HepG2 (cell line): ENCODE data around the gene TRIM31. TPM values are rescaled to one million over a fixed set of nuclear protein-coding genes. Genes with fewer than 3 reads are reported as not detected.

Experiments
- BCL3 ChIP-seq: sonication (generic); formaldehyde crosslinking; IDR thresholded peaks from 2 replicates; pipeline ENCODE4 v1.5.1; 2020; ENCODE audit warnings: mild to moderate bottlenecking, missing genetic modification reagents, moderate library complexity
- BCL6 ChIP-seq: IDR thresholded peaks from 2 replicates; pipeline ENCODE4 v1.6.1; 2016; ENCODE audit warnings: missing genetic modification reagents, missing compliant biosample characterization
- CAMTA2 ChIP-seq: sonication (generic); formaldehyde crosslinking; IDR thresholded peaks from 2 replicates; pipeline ENCODE4 v1.4.0; 2020; ENCODE audit warnings: mild to moderate bottlenecking, missing genetic modification reagents, borderline replicate concordance
- GPN1 ChIP-seq: sonication (generic); formaldehyde crosslinking; IDR thresholded peaks from 2 replicates; pipeline ENCODE4 v1.5.1; 2020; ENCODE audit warnings: missing genetic modification reagents, borderline replicate concordance
- HOXA3 ChIP-seq: sonication (generic); formaldehyde crosslinking; IDR thresholded peaks from 2 replicates; pipeline ENCODE4 v1.5.0; 2020; ENCODE audit warnings: missing genetic modification reagents
- LCORL ChIP-seq, 2 experiments: fragments of 450-650 bp in 1 of 2; sonication (generic) in 1 of 2; formaldehyde crosslinking in 1 of 2; IDR thresholded peaks; 2 replicates each; pipeline versions ENCODE4 v1.5.0 to v1.6.1; 2017 to 2020; ENCODE audit warnings: antibody characterized with exemption in 1 of 2, missing genetic modification reagents in 1 of 2
- NFE2L2 ChIP-seq: fragments of 150-350 bp; IDR thresholded peaks from 2 replicates; pipeline ENCODE4 v1.6.1; 2014; ENCODE audit warnings: low read length
- SIX1 ChIP-seq: sonication (generic); formaldehyde crosslinking; IDR thresholded peaks from 2 replicates; pipeline ENCODE4 v1.4.0; 2020; ENCODE audit warnings: missing genetic modification reagents, borderline replicate concordance
- SRSF1 ChIP-seq: fragments of 200-400 bp; formaldehyde crosslinking; optimal IDR thresholded peaks from 2 replicates; pipeline ENCODE3; 2017; ENCODE audit warnings: mild to moderate bottlenecking, low read depth, low read length, moderate library complexity
- STAT6 ChIP-seq: sonication (generic); formaldehyde crosslinking; IDR thresholded peaks from 2 replicates; pipeline ENCODE4 v1.4.0; 2020; ENCODE audit warnings: missing genetic modification reagents, mild to moderate bottlenecking, borderline replicate concordance
- ZMYM4 ChIP-seq: sonication (generic); formaldehyde crosslinking; IDR thresholded peaks from 2 replicates; pipeline ENCODE4 v1.8.1; 2023; ENCODE audit warnings: mild to moderate bottlenecking, missing genetic modification reagents
- ZNF18 ChIP-seq: sonication (generic); formaldehyde crosslinking; IDR thresholded peaks from 2 replicates; pipeline ENCODE4 v1.8.0; 2022; ENCODE audit warnings: mild to moderate bottlenecking, missing genetic modification reagents; ENCODE audit not compliant: insufficient replicate concordance
- ZNF232 ChIP-seq: sonication (generic); formaldehyde crosslinking; IDR thresholded peaks from 2 replicates; pipeline ENCODE4 v1.4.0; 2020; ENCODE audit warnings: missing genetic modification reagents, borderline replicate concordance
- ZNF652 ChIP-seq: IDR thresholded peaks from 2 replicates; pipeline ENCODE4 v1.6.1; 2016; ENCODE audit warnings: low read depth, borderline replicate concordance
- ZZZ3 ChIP-seq: sonication (generic); formaldehyde crosslinking; IDR thresholded peaks from 2 replicates; pipeline ENCODE4 v1.4.0; 2020; ENCODE audit warnings: missing genetic modification reagents, mild to moderate bottlenecking, borderline replicate concordance
- polyA plus RNA-seq, 8 experiments: library from polyadenylated mRNA; depleted of rRNA in 3 of 8; stranded (reverse) in 7 of 8; unstranded in 1 of 8; fragments of >200 nt; fragmentation: Illumina TruSeq in 4 of 8; extraction: Trizol in 4 of 8; gene quantifications; 2 replicates each; pipeline versions ENCODE4 v1.2.1 to v1.2.3, GENCODE V29; 2011 to 2016; ENCODE audit warnings: low read depth in 4 of 8, missing spikeins in 1 of 8, mixed read lengths in 1 of 8; ENCODE audit not compliant: insufficient read depth in 1 of 8
- total RNA-seq, 5 experiments: library from RNA; depleted of rRNA; stranded (reverse); fragments of >200 nt; fragmentation: Illumina TruSeq; extraction: Trizol; gene quantifications; 2 replicates each; pipeline ENCODE4 v1.2.3, GENCODE V29; 2016; ENCODE audit warnings: low read depth in 1 of 5

TRIM31 gene
- total and polyA plus RNA-seq, 2 of the 13 experiments (the other 11 are each of a cell fraction or from before 2014, with no cell fraction given): 0.13 to 0.51 TPM

GRCh38 chr6:30061092-30061857 is 51.6 kb downstream of the TRIM31 start, which contains the start of gene POLR1H (continued):
- TF ChIP-seq LCORL (IDR thresholded peaks at IDR 0.05): no peak
- peak; percentile 72; the same call in 1 of the 2 replicates for TF ChIP-seq LCORL (CRISPR knock-in tag; IDR thresholded peaks at IDR 0.05)
- no peak for TF ChIP-seq SRSF1
- peak; percentile 96 for TF ChIP-seq ZMYM4 (CRISPR knock-in tag)
- TF ChIP-seq BCL3 (CRISPR knock-in tag): peak; percentile 82; the same call in 1 of the 2 replicates
- TF ChIP-seq CAMTA2 (CRISPR knock-in tag): peak; percentile 90
- no peak for TF ChIP-seq ZNF18 (CRISPR knock-in tag)
- TF ChIP-seq NFE2L2: no peak
- peak; percentile 62; the same call in 1 of the 2 replicates for TF ChIP-seq ZNF652 (CRISPR knock-in tag)
- peak; percentile 97; the same call in 1 of the 2 replicates for TF ChIP-seq ZNF232 (CRISPR knock-in tag)
- no peak for TF ChIP-seq GPN1 (CRISPR knock-in tag)
- TF ChIP-seq HOXA3 (CRISPR knock-in tag): peak; percentile 99
- peak; percentile 90; the same call in 1 of the 2 replicates for TF ChIP-seq ZZZ3
- peak; percentile 77 for TF ChIP-seq BCL6
- peak; percentile 98 for TF ChIP-seq STAT6 (CRISPR knock-in tag)
- peak; percentile 72; the same call in 1 of the 2 replicates for TF ChIP-seq SIX1
